Pancreas (tissue), 8 donors: ENCODE data around the gene HIP1R. TPM values are rescaled to one million over a fixed set of nuclear protein-coding genes. Genes with fewer than 3 reads are reported as not detected.

Experiments
- polyA plus RNA-seq, 2 donors: library from polyadenylated mRNA; stranded (reverse); fragments of 200-250 nt; gene quantifications; one replicate each; pipeline ENCODE4 v1.2.3, GENCODE V29; 2013
- total RNA-seq, 6 donors: library from RNA; stranded (reverse); fragmentation: NEBNext Ultra II Directional in 4 of 6; extraction: Animal tissue kit (Norgen Biotek cat#: 25700) in 4 of 6; gene quantifications; one replicate each; pipeline versions ENCODE4 v1.2.1 to v1.2.4, GENCODE V29; 2021 to 2023
- donor health status: healthy with polysubstance abuse.
- donor health status: DM: no; HTN: no; CAD: no; lungs with moderate emphysema.
- donor health status: DM: no; HTN: no; CAD: no.
- donor health status: Bipolar disorder and iron deficiency.
- donor health status: DM: yes; HTN: yes; CAD: no.
- donor health status: DM: no; HTN: no; CAD: no.
- donor health status: DM: no; HTN: no; CAD: no.
- donor health status: DM: yes; HTN: yes; CAD: no.

HIP1R gene
- total and polyA plus RNA-seq, 8 donors: 41.0 to 206 (median 50.8) TPM

Other genes with a start within 250 kb of the HIP1R start
- gene HCAR2, start 132.1 kb upstream of the HIP1R start, total RNA-seq: under 1 TPM in 3 of 6 donors, not detected in 3; 0.25 to 0.95 (median 0.35) TPM
- under 1 TPM; 0.05 to 0.08 TPM for gene HCAR2, start 132.1 kb upstream of the HIP1R start, polyA plus RNA-seq
- under 1 TPM in 3 of 6 donors, not detected in 3; 0.12 to 0.49 (median 0.22) TPM for gene HCAR3, start 118.6 kb upstream of the HIP1R start, total RNA-seq
- gene HCAR3, start 118.6 kb upstream of the HIP1R start, polyA plus RNA-seq: not detected
- gene HCAR1, start 104.6 kb upstream of the HIP1R start, total RNA-seq: under 1 TPM in 4 of 6 donors, not detected in 2; 0.04 to 0.19 (median 0.10) TPM
- under 1 TPM in 1 of 2 donors, not detected in 1; 0.11 TPM for gene HCAR1, start 104.6 kb upstream of the HIP1R start, polyA plus RNA-seq
- gene DENR, start 82.6 kb upstream of the HIP1R start, total RNA-seq: 10 to 100 TPM; 12.2 to 20.9 (median 16.0) TPM
- gene DENR, start 82.6 kb upstream of the HIP1R start, polyA plus RNA-seq: 10 to 100 TPM; 13.5 to 20.4 TPM
- under 1 TPM; 0.16 to 0.32 (median 0.21) TPM for gene CCDC62, start 60.9 kb upstream of the HIP1R start, total RNA-seq
- under 1 TPM; 0.19 to 0.31 TPM for gene CCDC62, start 60.9 kb upstream of the HIP1R start, polyA plus RNA-seq
- gene VPS37B, start 60.7 kb downstream of the HIP1R start, total RNA-seq: 10 to 100 TPM; 13.5 to 20.2 (median 17.3) TPM
- gene VPS37B, start 60.7 kb downstream of the HIP1R start, polyA plus RNA-seq: 10 to 100 TPM; 27.4 to 30.1 TPM
- 1 to 10 TPM; 1.3 to 4.8 (median 2.7) TPM for gene ABCB9, start 131.0 kb downstream of the HIP1R start, total RNA-seq
- gene ABCB9, start 131.0 kb downstream of the HIP1R start, polyA plus RNA-seq: 1 to 10 TPM; 4.9 to 6.7 TPM
- 10 to 100 TPM; 12.9 to 20.9 (median 17.2) TPM for gene OGFOD2, start 139.8 kb downstream of the HIP1R start, total RNA-seq
- gene OGFOD2, start 139.8 kb downstream of the HIP1R start, polyA plus RNA-seq: 10 to 100 TPM; 22.2 to 30.9 TPM
- gene ARL6IP4, start 145.2 kb downstream of the HIP1R start, total RNA-seq: 100 to 1,000 TPM in 4 of 6 donors, 10 to 100 TPM in 2; 85.3 to 129 (median 101) TPM
- 100 to 1,000 TPM; 281 to 296 TPM for gene ARL6IP4, start 145.2 kb downstream of the HIP1R start, polyA plus RNA-seq